GM12801 (cell line): ENCODE measurements around the gene XPO4.

Source experiments
- TF ChIP-seq, protein P1 (sequence below): IDR thresholded peaks from one replicate; pipeline ENCODE4 v1.5.1; 2011; ENCODE audit warnings: control low read depth; ENCODE audit not compliant: insufficient read length; ENCODE audit errors: extremely low read depth

XPO4 gene

DNA sequence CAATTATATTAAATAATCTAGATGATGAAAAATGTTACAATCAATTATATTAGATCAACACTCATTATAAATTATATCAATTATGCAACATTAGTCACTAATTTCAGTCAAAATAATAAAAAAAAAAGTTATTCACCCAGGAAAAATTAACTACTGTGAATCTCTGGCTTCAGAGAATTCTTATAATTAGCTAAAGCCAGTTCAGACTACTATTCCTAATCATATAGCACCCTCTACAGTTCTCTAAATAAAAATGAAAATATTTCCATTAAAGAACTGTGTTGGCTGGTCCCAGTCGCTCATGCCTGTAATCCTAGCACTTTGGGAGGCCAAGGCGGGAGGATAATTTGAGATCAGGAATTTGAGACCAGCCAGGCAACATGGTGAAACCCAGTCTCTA, 33.0 kb downstream of the XPO4 start:
- TF ChIP-seq, protein P1, sequence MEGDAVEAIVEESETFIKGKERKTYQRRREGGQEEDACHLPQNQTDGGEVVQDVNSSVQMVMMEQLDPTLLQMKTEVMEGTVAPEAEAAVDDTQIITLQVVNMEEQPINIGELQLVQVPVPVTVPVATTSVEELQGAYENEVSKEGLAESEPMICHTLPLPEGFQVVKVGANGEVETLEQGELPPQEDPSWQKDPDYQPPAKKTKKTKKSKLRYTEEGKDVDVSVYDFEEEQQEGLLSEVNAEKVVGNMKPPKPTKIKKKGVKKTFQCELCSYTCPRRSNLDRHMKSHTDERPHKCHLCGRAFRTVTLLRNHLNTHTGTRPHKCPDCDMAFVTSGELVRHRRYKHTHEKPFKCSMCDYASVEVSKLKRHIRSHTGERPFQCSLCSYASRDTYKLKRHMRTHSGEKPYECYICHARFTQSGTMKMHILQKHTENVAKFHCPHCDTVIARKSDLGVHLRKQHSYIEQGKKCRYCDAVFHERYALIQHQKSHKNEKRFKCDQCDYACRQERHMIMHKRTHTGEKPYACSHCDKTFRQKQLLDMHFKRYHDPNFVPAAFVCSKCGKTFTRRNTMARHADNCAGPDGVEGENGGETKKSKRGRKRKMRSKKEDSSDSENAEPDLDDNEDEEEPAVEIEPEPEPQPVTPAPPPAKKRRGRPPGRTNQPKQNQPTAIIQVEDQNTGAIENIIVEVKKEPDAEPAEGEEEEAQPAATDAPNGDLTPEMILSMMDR: no peak

DNA sequence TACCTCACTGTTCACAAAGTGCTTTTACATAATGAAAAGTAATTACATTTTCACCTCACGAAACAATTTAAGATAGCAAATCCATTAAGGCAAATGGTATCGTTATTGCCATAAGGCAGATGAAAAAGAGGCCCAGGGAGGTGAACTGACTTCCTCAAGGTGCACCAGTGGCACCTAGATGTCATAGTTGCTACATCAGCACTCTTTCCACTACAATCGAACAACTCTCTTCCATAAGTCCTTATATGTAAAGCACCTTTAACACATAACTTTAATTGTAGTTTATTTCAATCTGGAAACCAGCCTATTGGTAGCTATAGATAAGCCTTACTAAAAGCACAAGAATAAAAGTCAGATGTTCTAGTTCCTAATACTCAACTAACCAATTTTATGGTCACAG, 35.1 kb downstream of the XPO4 start:
- TF ChIP-seq, protein P1: no peak

DNA sequence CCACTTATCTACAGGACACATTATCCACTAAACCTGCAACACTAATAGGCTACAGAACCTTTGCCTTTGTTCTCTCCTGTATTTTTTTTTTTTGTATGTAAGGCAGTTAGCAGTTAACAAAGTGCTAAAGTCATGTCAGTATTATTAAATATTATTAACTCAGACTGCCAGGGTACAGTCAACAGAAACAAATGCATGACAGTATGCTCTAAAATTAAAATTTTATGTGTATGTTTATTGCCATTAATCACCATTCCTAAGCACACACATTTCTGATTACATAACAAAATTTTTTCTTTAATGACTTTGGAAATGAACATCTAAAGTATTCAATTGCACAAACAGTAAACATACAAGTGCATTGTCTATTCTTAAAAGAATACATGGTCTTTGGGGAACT, 41.7 kb downstream of the XPO4 start:
- TF ChIP-seq, protein P1: no peak

DNA sequence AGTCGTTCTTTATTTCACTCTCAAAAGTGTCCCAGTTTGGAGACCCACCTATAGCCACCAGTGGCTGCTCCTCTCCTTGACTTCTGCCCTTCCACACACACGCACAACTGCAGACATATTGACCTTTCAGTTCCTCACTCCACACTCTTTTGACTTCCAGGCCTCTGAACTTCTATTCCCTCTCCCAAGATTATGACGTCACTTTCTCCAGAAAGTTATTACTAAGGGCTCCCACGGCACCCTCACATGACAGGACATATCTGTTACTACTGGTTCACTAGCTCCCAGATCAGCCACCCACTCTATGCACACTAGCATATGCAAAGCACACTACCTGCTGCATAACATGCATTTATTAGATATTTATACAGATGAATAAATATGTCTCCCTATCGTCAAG, 45.9 kb downstream of the XPO4 start:
- TF ChIP-seq, protein P1: no peak

DNA sequence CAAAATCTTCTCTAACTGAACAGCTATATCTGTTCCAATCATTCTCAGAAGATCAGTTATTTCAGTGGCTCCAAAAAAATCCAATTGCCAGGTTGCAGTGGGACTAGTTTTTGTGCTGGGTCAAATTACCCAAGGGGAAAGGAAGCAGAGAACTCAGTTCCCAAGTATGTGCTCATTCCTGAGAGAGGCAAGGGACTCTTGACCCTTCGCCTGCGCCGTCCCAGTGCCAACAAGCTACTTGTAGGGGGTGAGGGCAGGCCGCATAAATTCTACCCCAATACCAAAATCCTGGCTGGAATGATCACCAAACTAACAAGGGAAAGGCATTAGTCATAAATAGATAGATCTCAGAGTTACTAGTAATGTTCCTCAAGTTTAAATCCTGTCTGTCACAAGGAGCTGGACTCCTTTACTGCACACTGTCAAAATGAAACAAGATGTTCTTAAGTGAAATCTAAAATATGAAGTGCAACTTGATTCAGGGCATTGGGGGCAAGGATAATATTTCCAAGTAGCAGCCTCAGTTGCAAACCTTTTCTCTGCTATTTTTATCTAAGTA, 50.6 kb downstream of the XPO4 start:
- TF ChIP-seq, protein P1: no peak

DNA sequence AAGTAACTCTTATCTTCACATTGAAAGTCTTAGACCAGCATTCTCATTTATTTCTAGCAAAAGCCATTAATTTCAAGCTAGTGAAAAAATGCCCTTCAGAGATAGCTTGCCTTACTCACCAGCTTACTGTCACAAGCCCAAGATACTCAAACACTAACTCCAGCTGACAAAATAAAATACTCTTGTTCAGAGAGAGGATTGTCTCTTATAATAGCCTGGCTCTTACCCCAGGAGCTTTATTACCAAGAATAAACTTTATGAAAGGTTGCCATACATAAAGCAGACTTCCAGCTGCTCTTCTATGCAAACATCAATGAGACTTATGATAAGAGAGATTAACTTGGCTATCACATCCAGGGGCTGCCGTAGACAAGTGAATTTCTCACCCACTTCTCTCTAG, 53.6 kb downstream of the XPO4 start:
- TF ChIP-seq, protein P1: no peak

DNA sequence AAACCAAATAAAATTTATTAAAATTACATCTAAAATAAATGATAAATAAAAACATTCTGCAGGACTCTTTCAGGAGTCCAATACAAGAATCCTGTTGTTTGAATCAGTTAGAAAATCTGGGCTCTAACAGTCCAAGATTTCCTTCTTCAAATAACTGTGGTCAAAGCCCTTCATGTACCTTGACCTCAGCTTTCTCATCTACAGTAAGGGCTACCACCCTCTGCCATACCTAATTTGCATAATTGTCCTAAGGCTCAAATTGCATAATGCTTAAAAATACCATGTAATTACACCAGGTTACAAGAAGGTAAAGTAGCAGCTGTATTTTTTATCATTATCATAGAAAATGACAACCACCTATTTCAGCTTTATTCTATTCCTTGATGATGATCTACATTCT, 54.3 kb downstream of the XPO4 start:
- TF ChIP-seq, protein P1: no peak

DNA sequence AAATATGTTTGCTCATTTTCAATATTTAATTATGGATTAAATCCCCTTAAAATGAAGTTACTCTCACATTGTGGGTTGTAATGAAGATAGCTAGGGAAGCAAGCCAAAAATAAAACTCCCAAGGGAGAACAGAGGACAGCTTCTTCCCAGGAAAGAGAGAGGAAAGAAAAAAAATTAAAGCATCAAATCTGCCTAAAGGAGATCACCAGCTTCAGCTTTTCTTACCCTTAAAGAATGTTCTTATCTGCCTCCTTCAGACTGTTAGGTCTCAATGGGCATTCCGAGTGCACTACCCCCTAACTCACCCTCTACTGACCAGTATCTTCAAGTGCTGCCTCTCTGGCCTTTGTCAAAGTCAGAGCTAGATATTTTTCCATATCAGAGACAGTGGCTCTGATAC, 55.2 kb downstream of the XPO4 start:
- TF ChIP-seq, protein P1: no peak
